DND-41 (cell line): Measurements from ENCODE around the gene IL3.

Source experiments
- EZH2 ChIP-seq: IDR thresholded peaks from 3 replicates; pipeline ENCODE4 v1.6.1; 2012; ENCODE audit warnings: borderline replicate concordance, low read depth, mild to moderate bottlenecking, moderate library complexity, low read length, inconsistent platforms; ENCODE audit not compliant: severe bottlenecking
- TF ChIP-seq, protein P1 (sequence below): IDR thresholded peaks from 2 replicates; pipeline ENCODE4 v1.5.1; 2012; ENCODE audit warnings: borderline replicate concordance, low read length, moderate library complexity, mild to moderate bottlenecking; ENCODE audit not compliant: poor library complexity, severe bottlenecking; ENCODE audit errors: extremely low read depth

DNA sequence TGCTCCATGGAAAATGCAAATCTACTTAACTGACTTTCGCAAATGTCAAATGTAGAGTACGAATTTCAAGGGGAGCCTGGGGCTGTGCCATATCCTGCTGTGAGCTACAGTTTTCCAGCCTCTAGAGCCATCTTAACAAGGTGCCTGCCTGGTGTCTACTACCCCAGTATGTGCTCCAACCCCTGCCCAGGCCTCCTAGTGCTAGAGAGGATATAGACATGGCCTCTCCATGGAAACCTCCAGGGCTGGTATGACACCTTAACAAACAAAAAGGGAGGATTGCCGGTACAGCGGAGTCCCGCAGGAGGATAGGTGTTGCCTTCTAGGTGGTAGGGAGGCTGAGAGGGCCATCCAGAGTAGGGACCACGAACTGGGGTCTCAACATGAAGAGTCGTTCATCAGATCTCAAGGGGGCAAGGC, 13.6 kb upstream of the IL3 start:
- TF ChIP-seq, protein P1, sequence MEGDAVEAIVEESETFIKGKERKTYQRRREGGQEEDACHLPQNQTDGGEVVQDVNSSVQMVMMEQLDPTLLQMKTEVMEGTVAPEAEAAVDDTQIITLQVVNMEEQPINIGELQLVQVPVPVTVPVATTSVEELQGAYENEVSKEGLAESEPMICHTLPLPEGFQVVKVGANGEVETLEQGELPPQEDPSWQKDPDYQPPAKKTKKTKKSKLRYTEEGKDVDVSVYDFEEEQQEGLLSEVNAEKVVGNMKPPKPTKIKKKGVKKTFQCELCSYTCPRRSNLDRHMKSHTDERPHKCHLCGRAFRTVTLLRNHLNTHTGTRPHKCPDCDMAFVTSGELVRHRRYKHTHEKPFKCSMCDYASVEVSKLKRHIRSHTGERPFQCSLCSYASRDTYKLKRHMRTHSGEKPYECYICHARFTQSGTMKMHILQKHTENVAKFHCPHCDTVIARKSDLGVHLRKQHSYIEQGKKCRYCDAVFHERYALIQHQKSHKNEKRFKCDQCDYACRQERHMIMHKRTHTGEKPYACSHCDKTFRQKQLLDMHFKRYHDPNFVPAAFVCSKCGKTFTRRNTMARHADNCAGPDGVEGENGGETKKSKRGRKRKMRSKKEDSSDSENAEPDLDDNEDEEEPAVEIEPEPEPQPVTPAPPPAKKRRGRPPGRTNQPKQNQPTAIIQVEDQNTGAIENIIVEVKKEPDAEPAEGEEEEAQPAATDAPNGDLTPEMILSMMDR, result no peak
- TF ChIP-seq EZH2, result no peak
